ENCODE measurements around the gene RETREG3. TPM values are rescaled to one million over a fixed set of nuclear protein-coding genes. Genes with fewer than 3 reads are reported as not detected.

The RETREG3 gene
- total and polyA plus RNA-seq, 2 of the 13 experiments (the other 11 are each of a cell fraction or from before 2014, with no cell fraction given) = 47.0 to 55.8 TPM

DNA sequence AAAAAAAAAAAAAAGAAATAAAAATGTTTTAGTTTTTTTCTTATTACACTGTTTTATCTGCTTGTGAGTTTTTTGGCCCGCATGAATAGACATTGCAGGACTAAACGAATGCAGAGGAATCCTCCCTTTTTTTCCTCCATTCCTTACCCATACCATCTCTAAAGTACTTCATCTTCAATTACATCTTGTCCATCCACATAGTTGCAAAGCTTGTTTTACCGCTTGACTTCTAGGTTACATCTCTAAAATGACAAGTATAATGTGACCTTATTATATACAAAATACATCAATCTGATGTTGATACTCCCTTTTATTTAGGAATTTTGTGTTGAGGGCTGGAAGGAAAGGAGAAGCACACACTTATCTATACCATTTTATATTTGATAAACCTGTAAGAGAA is 12.8 kb downstream of the RETREG3 start (continued):
- TF ChIP-seq, protein P1, sequence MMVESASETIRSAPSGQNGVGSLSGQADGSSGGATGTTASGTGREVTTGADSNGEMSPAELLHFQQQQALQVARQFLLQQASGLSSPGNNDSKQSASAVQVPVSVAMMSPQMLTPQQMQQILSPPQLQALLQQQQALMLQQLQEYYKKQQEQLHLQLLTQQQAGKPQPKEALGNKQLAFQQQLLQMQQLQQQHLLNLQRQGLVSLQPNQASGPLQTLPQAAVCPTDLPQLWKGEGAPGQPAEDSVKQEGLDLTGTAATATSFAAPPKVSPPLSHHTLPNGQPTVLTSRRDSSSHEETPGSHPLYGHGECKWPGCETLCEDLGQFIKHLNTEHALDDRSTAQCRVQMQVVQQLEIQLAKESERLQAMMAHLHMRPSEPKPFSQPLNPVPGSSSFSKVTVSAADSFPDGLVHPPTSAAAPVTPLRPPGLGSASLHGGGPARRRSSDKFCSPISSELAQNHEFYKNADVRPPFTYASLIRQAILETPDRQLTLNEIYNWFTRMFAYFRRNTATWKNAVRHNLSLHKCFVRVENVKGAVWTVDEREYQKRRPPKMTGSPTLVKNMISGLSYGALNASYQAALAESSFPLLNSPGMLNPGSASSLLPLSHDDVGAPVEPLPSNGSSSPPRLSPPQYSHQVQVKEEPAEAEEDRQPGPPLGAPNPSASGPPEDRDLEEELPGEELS (CRISPR knock-in tag; IDR thresholded peaks at IDR 0.05) = no peak
- TF ChIP-seq, protein P2, sequence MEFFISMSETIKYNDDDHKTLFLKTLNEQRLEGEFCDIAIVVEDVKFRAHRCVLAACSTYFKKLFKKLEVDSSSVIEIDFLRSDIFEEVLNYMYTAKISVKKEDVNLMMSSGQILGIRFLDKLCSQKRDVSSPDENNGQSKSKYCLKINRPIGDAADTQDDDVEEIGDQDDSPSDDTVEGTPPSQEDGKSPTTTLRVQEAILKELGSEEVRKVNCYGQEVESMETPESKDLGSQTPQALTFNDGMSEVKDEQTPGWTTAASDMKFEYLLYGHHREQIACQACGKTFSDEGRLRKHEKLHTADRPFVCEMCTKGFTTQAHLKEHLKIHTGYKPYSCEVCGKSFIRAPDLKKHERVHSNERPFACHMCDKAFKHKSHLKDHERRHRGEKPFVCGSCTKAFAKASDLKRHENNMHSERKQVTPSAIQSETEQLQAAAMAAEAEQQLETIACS (CRISPR knock-in tag; IDR thresholded peaks at IDR 0.05) = no peak
- TF ChIP-seq IKZF5 (CRISPR knock-in tag; IDR thresholded peaks at IDR 0.05) (no peak), ZNF224 (CRISPR knock-in tag; IDR thresholded peaks at IDR 0.05) (no peak)
- TF ChIP-seq, protein P3, sequence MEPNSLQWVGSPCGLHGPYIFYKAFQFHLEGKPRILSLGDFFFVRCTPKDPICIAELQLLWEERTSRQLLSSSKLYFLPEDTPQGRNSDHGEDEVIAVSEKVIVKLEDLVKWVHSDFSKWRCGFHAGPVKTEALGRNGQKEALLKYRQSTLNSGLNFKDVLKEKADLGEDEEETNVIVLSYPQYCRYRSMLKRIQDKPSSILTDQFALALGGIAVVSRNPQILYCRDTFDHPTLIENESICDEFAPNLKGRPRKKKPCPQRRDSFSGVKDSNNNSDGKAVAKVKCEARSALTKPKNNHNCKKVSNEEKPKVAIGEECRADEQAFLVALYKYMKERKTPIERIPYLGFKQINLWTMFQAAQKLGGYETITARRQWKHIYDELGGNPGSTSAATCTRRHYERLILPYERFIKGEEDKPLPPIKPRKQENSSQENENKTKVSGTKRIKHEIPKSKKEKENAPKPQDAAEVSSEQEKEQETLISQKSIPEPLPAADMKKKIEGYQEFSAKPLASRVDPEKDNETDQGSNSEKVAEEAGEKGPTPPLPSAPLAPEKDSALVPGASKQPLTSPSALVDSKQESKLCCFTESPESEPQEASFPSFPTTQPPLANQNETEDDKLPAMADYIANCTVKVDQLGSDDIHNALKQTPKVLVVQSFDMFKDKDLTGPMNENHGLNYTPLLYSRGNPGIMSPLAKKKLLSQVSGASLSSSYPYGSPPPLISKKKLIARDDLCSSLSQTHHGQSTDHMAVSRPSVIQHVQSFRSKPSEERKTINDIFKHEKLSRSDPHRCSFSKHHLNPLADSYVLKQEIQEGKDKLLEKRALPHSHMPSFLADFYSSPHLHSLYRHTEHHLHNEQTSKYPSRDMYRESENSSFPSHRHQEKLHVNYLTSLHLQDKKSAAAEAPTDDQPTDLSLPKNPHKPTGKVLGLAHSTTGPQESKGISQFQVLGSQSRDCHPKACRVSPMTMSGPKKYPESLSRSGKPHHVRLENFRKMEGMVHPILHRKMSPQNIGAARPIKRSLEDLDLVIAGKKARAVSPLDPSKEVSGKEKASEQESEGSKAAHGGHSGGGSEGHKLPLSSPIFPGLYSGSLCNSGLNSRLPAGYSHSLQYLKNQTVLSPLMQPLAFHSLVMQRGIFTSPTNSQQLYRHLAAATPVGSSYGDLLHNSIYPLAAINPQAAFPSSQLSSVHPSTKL (CRISPR knock-in tag; IDR thresholded peaks at IDR 0.05) = no peak

Data from HepG2 (cell line).